ENCODE data around the gene HMGXB4. TPM values are rescaled to one million over a fixed set of nuclear protein-coding genes. Genes with fewer than 3 reads are reported as not detected.

The HMGXB4 gene
- total and polyA plus RNA-seq, 2 donors (not counting 1 experiment from before 2014, with no cell fraction given) = 5.9 to 25.2 TPM

GRCh38 chr22:35307372-35307771, 50.1 kb downstream of the HMGXB4 start:
- Histone ChIP-seq H3K36me3 (replicated peaks in 1 of 2; ENCODE audit: control extremely low read depth in 1 of 2, control insufficient read depth in 1 of 2, extremely low read depth in 1 of 2, insufficient read depth in 2 of 2, low read length in 1 of 2) (no peaks in the 10 kb centered on the region), H3K27me3 (replicated peaks in 1 of 4; ENCODE audit: control extremely low read depth in 1 of 4, control insufficient read depth in 3 of 4, insufficient read depth in 4 of 4, low read length in 3 of 4) (no peaks in the 10 kb centered on the region), H3K4me1 (ENCODE audit: control insufficient read depth in 2 of 2, insufficient read depth in 2 of 2, low read length in 2 of 2) (peaks cover 30 to 58% of the 10 kb centered on the region in 2 donors), H3K4me2 (replicated peaks; ENCODE audit: low read depth, low read length, poor library complexity, severe bottlenecking) (no peak overlapping the region), H3K27ac (ENCODE audit: low read length in 2 of 2) (no peak overlapping the region), H3K4me3 (ENCODE audit: control extremely low read depth in 1 of 5, extremely low read depth in 1 of 5, insufficient read depth in 1 of 5, low read depth in 2 of 5, low read length in 4 of 5) (no peak overlapping the region), H3K9me3 (ENCODE audit: control extremely low read depth in 1 of 3, control insufficient read depth in 2 of 3, insufficient read depth in 1 of 3, low read length in 2 of 3) (no peaks in the 10 kb centered on the region), H3K79me2 (ENCODE audit: control insufficient read depth, insufficient read depth, low read length) (peaks cover 70% of the 10 kb centered on the region), H4K20me1 (ENCODE audit: control insufficient read depth, insufficient read depth, low read length, poor library complexity, severe bottlenecking) (peaks cover 31% of the 10 kb centered on the region), H2AFZ (ENCODE audit: insufficient read depth, low read depth, low read length, poor library complexity, severe bottlenecking) (no peak overlapping the region), H3K9ac (ENCODE audit: low read length) (no peak overlapping the region)
- no peaks in the 10 kb centered on the region for H3K9me3 Mint-ChIP-seq (ENCODE audit: insufficient read depth)
- H3K27ac Mint-ChIP-seq = no peak overlapping the region
- TF ChIP-seq EZH2 (IDR thresholded peaks at IDR 0.05; ENCODE audit: borderline replicate concordance, insufficient read depth, low read depth, low read length, poor library complexity, severe bottlenecking) = no peak
- no peak for TF ChIP-seq CTCF (IDR thresholded peaks at IDR 0.05)
- DNase-seq (no peak), ATAC-seq (ENCODE audit: low read depth) (no peak)
- POLR2A ChIA-PET = no interaction called here
- CTCF ChIA-PET = interaction anchor here (0.5 to 0.7 kb wide), 2 partner anchors 319 to 336 kb away, joined by 3 to 4 read pairs; no protein-coding TSS in a partner anchor
- WGBS (ENCODE audit: insufficient coverage) = 95% methylated on average over 8 of the region's 9 CpGs
- peaks cover 65% of the 10 kb centered on the region for H3K4me1 Mint-ChIP-seq
- no peaks in the 10 kb centered on the region for H3K27me3 Mint-ChIP-seq
- intact Hi-C loops (cut with micrococcal nuclease) = no loop called here
- H3K4me3 Mint-ChIP-seq = peak overlapping the region; percentile 16

GRCh38 chr22:35307892-35308291, 50.6 kb downstream of the HMGXB4 start:
- peak overlapping the region; percentile 16 for H3K4me3 Mint-ChIP-seq
- H3K4me1 Mint-ChIP-seq = peaks cover 69% of the 10 kb centered on the region
- H3K79me2 ChIP-seq (ENCODE audit: control insufficient read depth, insufficient read depth, low read length) = peaks cover 64% of the 10 kb centered on the region

More at GRCh38 chr22:35307892-35308291, 50.6 kb downstream of the HMGXB4 start:
- ChIA-PET CTCF (interaction anchor here (0.8 kb wide), 1 partner anchor 76 kb away, joined by 3 read pairs; no protein-coding TSS in a partner anchor), POLR2A (no interaction called here)
- no peaks in the 10 kb centered on the region for H3K27me3 Mint-ChIP-seq
- no peak overlapping the region for H2AFZ ChIP-seq (ENCODE audit: insufficient read depth, low read depth, low read length, poor library complexity, severe bottlenecking)
- H3K9me3 ChIP-seq (ENCODE audit: control extremely low read depth in 1 of 3, control insufficient read depth in 2 of 3, insufficient read depth in 1 of 3, low read length in 2 of 3) = no peaks in the 10 kb centered on the region
- no peak overlapping the region for H3K27ac Mint-ChIP-seq
- no peak overlapping the region for H3K9ac ChIP-seq (ENCODE audit: low read length)
- H3K4me1 ChIP-seq (ENCODE audit: control insufficient read depth in 2 of 2, insufficient read depth in 2 of 2, low read length in 2 of 2) = peaks cover 30 to 59% of the 10 kb centered on the region in 2 donors
- intact Hi-C loops (cut with micrococcal nuclease) = no loop called here
- H3K27me3 ChIP-seq (replicated peaks in 1 of 4; ENCODE audit: control extremely low read depth in 1 of 4, control insufficient read depth in 3 of 4, insufficient read depth in 4 of 4, low read length in 3 of 4) = no peaks in the 10 kb centered on the region
- H4K20me1 ChIP-seq (ENCODE audit: control insufficient read depth, insufficient read depth, low read length, poor library complexity, severe bottlenecking) = peaks cover 31% of the 10 kb centered on the region
- no peaks in the 10 kb centered on the region for H3K36me3 ChIP-seq (replicated peaks in 1 of 2; ENCODE audit: control extremely low read depth in 1 of 2, control insufficient read depth in 1 of 2, extremely low read depth in 1 of 2, insufficient read depth in 2 of 2, low read length in 1 of 2)
- H3K27ac ChIP-seq (ENCODE audit: low read length in 2 of 2) = no peak overlapping the region
- DNase-seq (no peak), ATAC-seq (ENCODE audit: low read depth) (no peak)
- WGBS (ENCODE audit: insufficient coverage) = 94% methylated on average over 5 of the region's 7 CpGs
- peak overlapping the region; percentile 49 for H3K4me2 ChIP-seq (replicated peaks; ENCODE audit: low read depth, low read length, poor library complexity, severe bottlenecking)
- no peak overlapping the region for H3K4me3 ChIP-seq (ENCODE audit: control extremely low read depth in 1 of 5, extremely low read depth in 1 of 5, insufficient read depth in 1 of 5, low read depth in 2 of 5, low read length in 4 of 5)
- no peaks in the 10 kb centered on the region for H3K9me3 Mint-ChIP-seq (ENCODE audit: insufficient read depth)
- TF ChIP-seq EZH2 (IDR thresholded peaks at IDR 0.05; ENCODE audit: borderline replicate concordance, insufficient read depth, low read depth, low read length, poor library complexity, severe bottlenecking) (no peak), CTCF (IDR thresholded peaks at IDR 0.05) (no peak)

Data from B cell (primary cell).